Stimulated activated naive B cell treated with anti-CD40 and anti-IgM and Interleukin-4, amounts not matched to agents 10 μg/mL and 1 μg/mL and 100 μg/mL, for 72 hours (primary cell): ENCODE data around the gene ABLIM3.

Experiments used
- ATAC-seq, 2 donors: fragments of 150-1000 bp; cut with Tn5 transposase; replicated peaks; 2 replicates each; pipeline ENCODE4 v1.10.0; 2021; ENCODE audit warnings: moderate library complexity in 1 of 2
- DNase-seq: peaks from one replicate; pipeline ENCODE4 v3.0.0; 2021
- H3K27ac Mint-ChIP-seq: one replicate; pipeline ENCODE4 v1.8.0; 2022; ENCODE audit warnings: mild to moderate bottlenecking, mixed read lengths
- H3K27me3 Mint-ChIP-seq, 2 donors: one replicate each; pipeline ENCODE4 v1.8.0; 2022; ENCODE audit warnings: mixed read lengths in 2 of 2
- H3K36me3 Mint-ChIP-seq, 2 donors: one replicate each; pipeline ENCODE4 v1.8.0; 2022; ENCODE audit warnings: mixed read lengths in 2 of 2, mild to moderate bottlenecking in 1 of 2
- H3K4me1 Mint-ChIP-seq, 2 donors: one replicate each; pipeline ENCODE4 v1.8.0; 2022; ENCODE audit warnings: mixed read lengths in 2 of 2, mild to moderate bottlenecking in 1 of 2
- H3K4me3 Mint-ChIP-seq, 2 donors: one replicate each; pipeline ENCODE4 v1.8.0; 2022; ENCODE audit warnings: mild to moderate bottlenecking in 2 of 2, mixed read lengths in 2 of 2, moderate library complexity in 1 of 2
- H3K9me3 Mint-ChIP-seq, 2 donors: one replicate each; pipeline ENCODE4 v1.8.0; 2022; ENCODE audit warnings: mixed read lengths in 2 of 2, mild to moderate bottlenecking in 1 of 2

ABLIM3 gene

GRCh38 chr5:149160291-149160787 is 19.0 kb downstream of the ABLIM3 start:
- no peaks in the 10 kb centered on the region for H3K9me3 Mint-ChIP-seq
- no peak overlapping the region for H3K27ac Mint-ChIP-seq
- no peak overlapping the region for H3K4me3 Mint-ChIP-seq
- no peaks in the 10 kb centered on the region for H3K36me3 Mint-ChIP-seq
- H3K4me1 Mint-ChIP-seq = no peaks in the 10 kb centered on the region
- H3K27me3 Mint-ChIP-seq = peaks cover 0 to 16% of the 10 kb centered on the region in 2 donors
- no peak for DNase-seq
- no peak for ATAC-seq

GRCh38 chr5:149161026-149161687 is 19.9 kb downstream of the ABLIM3 start:
- Mint-ChIP-seq H3K27me3 (peaks cover 0 to 11% of the 10 kb centered on the region in 2 donors), H3K4me1 (no peaks in the 10 kb centered on the region), H3K9me3 (no peaks in the 10 kb centered on the region), H3K36me3 (no peaks in the 10 kb centered on the region), H3K4me3 (no peak overlapping the region), H3K27ac (peak overlapping the region; percentile 52)
- ATAC-seq (no peak), DNase-seq (no peak)

- DNase-seq = no peak
- no peak overlapping the region for H3K27ac Mint-ChIP-seq
- H3K4me3 Mint-ChIP-seq = no peak overlapping the region
- H3K4me1 Mint-ChIP-seq = no peaks in the 10 kb centered on the region
- H3K36me3 Mint-ChIP-seq = no peaks in the 10 kb centered on the region
- no peaks in the 10 kb centered on the region for H3K9me3 Mint-ChIP-seq
- H3K27me3 Mint-ChIP-seq = peaks cover 0 to 11% of the 10 kb centered on the region in 2 donors
- ATAC-seq = no peak
Measured at GRCh38 chr5:149161850-149162249, 20.6 kb downstream of the ABLIM3 start.

GRCh38 chr5:149162401-149163084 is 21.2 kb downstream of the ABLIM3 start:
- peaks cover 0 to 11% of the 10 kb centered on the region in 2 donors for H3K27me3 Mint-ChIP-seq
- no peak overlapping the region for H3K27ac Mint-ChIP-seq
- no peak overlapping the region for H3K4me3 Mint-ChIP-seq
- DNase-seq (no peak), ATAC-seq (peak; percentile 51 to 74)
- no peaks in the 10 kb centered on the region for H3K36me3 Mint-ChIP-seq
- no peaks in the 10 kb centered on the region for H3K9me3 Mint-ChIP-seq
- H3K4me1 Mint-ChIP-seq = no peaks in the 10 kb centered on the region

GRCh38 chr5:149164731-149165130 is 23.4 kb downstream of the ABLIM3 start:
- H3K4me3 Mint-ChIP-seq = no peak overlapping the region
- H3K36me3 Mint-ChIP-seq = no peaks in the 10 kb centered on the region
- no peak for ATAC-seq
- H3K9me3 Mint-ChIP-seq = no peaks in the 10 kb centered on the region
- no peak overlapping the region for H3K27ac Mint-ChIP-seq
- DNase-seq = no peak
- no peaks in the 10 kb centered on the region for H3K4me1 Mint-ChIP-seq
- peaks cover 9 to 19% of the 10 kb centered on the region in 2 donors for H3K27me3 Mint-ChIP-seq

GRCh38 chr5:149166128-149166527 is 24.8 kb downstream of the ABLIM3 start:
- Mint-ChIP-seq H3K4me3 (no peak overlapping the region), H3K9me3 (no peaks in the 10 kb centered on the region), H3K27me3 (peaks cover 21 to 25% of the 10 kb centered on the region in 2 donors), H3K4me1 (no peaks in the 10 kb centered on the region), H3K27ac (no peak overlapping the region), H3K36me3 (no peaks in the 10 kb centered on the region)
- ATAC-seq (no peak), DNase-seq (no peak)

GRCh38 chr5:149166591-149167100 is 25.4 kb downstream of the ABLIM3 start:
- DNase-seq (no peak), ATAC-seq (no peak)
- Mint-ChIP-seq H3K9me3 (no peaks in the 10 kb centered on the region), H3K36me3 (no peaks in the 10 kb centered on the region), H3K27me3 (peaks cover 21 to 22% of the 10 kb centered on the region in 2 donors), H3K4me3 (no peak overlapping the region), H3K27ac (no peak overlapping the region), H3K4me1 (no peaks in the 10 kb centered on the region)

GRCh38 chr5:149168276-149168906 is 27.1 kb downstream of the ABLIM3 start:
- H3K27ac Mint-ChIP-seq = no peak overlapping the region

GRCh38 chr5:149170299-149170698 is 29.0 kb downstream of the ABLIM3 start:
- no peaks in the 10 kb centered on the region for H3K4me1 Mint-ChIP-seq
- H3K4me3 Mint-ChIP-seq = no peak overlapping the region
- DNase-seq (no peak), ATAC-seq (no peak)
- H3K27me3 Mint-ChIP-seq = peaks cover 21 to 27% of the 10 kb centered on the region in 2 donors
- H3K27ac Mint-ChIP-seq = no peak overlapping the region
- no peaks in the 10 kb centered on the region for H3K36me3 Mint-ChIP-seq
- no peaks in the 10 kb centered on the region for H3K9me3 Mint-ChIP-seq

More at GRCh38 chr5:149168276-149168906, 27.1 kb downstream of the ABLIM3 start:
- Mint-ChIP-seq H3K9me3 (no peaks in the 10 kb centered on the region), H3K27me3 (peaks cover 21 to 27% of the 10 kb centered on the region in 2 donors), H3K4me1 (no peaks in the 10 kb centered on the region), H3K36me3 (no peaks in the 10 kb centered on the region), H3K4me3 (no peak overlapping the region)
- DNase-seq (no peak), ATAC-seq (no peak)

GRCh38 chr5:149172261-149172660 is 31.0 kb downstream of the ABLIM3 start:
- H3K4me3 Mint-ChIP-seq = no peak overlapping the region
- H3K27ac Mint-ChIP-seq = peak overlapping the region; percentile 43
- ATAC-seq = peak; percentile 81 to 85
- DNase-seq = peak; percentile 3
- no peaks in the 10 kb centered on the region for H3K4me1 Mint-ChIP-seq
- H3K27me3 Mint-ChIP-seq = peaks cover 27 to 28% of the 10 kb centered on the region in 2 donors
- no peaks in the 10 kb centered on the region for H3K9me3 Mint-ChIP-seq
- H3K36me3 Mint-ChIP-seq = no peaks in the 10 kb centered on the region

- ATAC-seq (peak; percentile 44 to 63), DNase-seq (no peak)
- peaks cover 27 to 31% of the 10 kb centered on the region in 2 donors for H3K27me3 Mint-ChIP-seq
- no peaks in the 10 kb centered on the region for H3K4me1 Mint-ChIP-seq
- H3K4me3 Mint-ChIP-seq = no peak overlapping the region
- H3K9me3 Mint-ChIP-seq = no peaks in the 10 kb centered on the region
- H3K36me3 Mint-ChIP-seq = no peaks in the 10 kb centered on the region
- H3K27ac Mint-ChIP-seq = peak overlapping the region; percentile 43
Measured at GRCh38 chr5:149172709-149173505, 31.6 kb downstream of the ABLIM3 start.

- Mint-ChIP-seq H3K4me1 (no peaks in the 10 kb centered on the region), H3K9me3 (no peaks in the 10 kb centered on the region), H3K36me3 (no peaks in the 10 kb centered on the region), H3K27me3 (peaks cover 33 to 35% of the 10 kb centered on the region in 2 donors), H3K4me3 (no peak overlapping the region), H3K27ac (no peak overlapping the region)
- no peak for ATAC-seq
- no peak for DNase-seq
Measured at GRCh38 chr5:149174847-149175234, 33.5 kb downstream of the ABLIM3 start.

- Mint-ChIP-seq H3K27ac (no peak overlapping the region), H3K9me3 (no peaks in the 10 kb centered on the region), H3K36me3 (no peaks in the 10 kb centered on the region), H3K4me3 (no peak overlapping the region), H3K27me3 (peaks cover 28 to 29% of the 10 kb centered on the region in 2 donors), H3K4me1 (no peaks in the 10 kb centered on the region)
- DNase-seq (no peak), ATAC-seq (no peak)
Measured at GRCh38 chr5:149175346-149176105, 34.2 kb downstream of the ABLIM3 start.
